Measurements from ENCODE around the gene CDH4.

DNA sequence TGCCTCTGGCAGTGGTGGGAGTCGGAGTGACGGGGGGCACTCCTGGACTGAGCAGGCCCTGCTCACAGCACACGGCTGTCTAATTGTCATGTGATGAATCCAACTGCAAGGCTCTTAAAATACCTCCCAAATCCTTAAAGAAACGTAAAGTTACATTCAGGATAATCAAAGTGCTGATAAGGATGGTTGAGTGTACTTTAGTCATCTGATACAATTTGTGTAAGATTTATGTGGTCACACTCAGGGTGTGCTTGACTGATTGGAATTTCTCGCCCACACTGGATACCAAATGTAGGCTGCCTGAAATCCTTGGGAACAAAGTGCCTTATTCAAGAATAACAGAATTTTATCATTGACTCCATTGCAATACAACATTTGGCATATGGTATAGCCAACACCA lies 238.7 kb downstream of the CDH4 start:
- no peak for TF ChIP-seq POLR2A (IDR thresholded peaks at IDR 0.05)
- TF ChIP-seq, protein P1, sequence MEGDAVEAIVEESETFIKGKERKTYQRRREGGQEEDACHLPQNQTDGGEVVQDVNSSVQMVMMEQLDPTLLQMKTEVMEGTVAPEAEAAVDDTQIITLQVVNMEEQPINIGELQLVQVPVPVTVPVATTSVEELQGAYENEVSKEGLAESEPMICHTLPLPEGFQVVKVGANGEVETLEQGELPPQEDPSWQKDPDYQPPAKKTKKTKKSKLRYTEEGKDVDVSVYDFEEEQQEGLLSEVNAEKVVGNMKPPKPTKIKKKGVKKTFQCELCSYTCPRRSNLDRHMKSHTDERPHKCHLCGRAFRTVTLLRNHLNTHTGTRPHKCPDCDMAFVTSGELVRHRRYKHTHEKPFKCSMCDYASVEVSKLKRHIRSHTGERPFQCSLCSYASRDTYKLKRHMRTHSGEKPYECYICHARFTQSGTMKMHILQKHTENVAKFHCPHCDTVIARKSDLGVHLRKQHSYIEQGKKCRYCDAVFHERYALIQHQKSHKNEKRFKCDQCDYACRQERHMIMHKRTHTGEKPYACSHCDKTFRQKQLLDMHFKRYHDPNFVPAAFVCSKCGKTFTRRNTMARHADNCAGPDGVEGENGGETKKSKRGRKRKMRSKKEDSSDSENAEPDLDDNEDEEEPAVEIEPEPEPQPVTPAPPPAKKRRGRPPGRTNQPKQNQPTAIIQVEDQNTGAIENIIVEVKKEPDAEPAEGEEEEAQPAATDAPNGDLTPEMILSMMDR (IDR thresholded peaks at IDR 0.05): no peak
